ENCODE data around the gene OCSTAMP.

- TF ChIP-seq CTCF (IDR thresholded peaks at IDR 0.05), result no peak
- no peak for TF ChIP-seq POLR2A (IDR thresholded peaks at IDR 0.05)
Measured at GRCh38 chr20:46546298-46546697, 4.2 kb downstream of the OCSTAMP start.

Data from adrenal gland (tissue), 5 donors.